K562 (cell line): ENCODE measurements around the gene CSNK1A1L. TPM values are rescaled to one million over a fixed set of nuclear protein-coding genes. Genes with fewer than 3 reads are reported as not detected.

ENCODE experiments used
- ATAC-seq: fragments of 200-7000 bp; cut with Tn5 transposase; 3 replicates; pipeline ENCODE4 v1.9.1; 2020; ENCODE audit warnings: moderate library complexity
- BruUV-seq: library from RNA; stranded (reverse); fragments of 400-500 nt; replicated peaks from 2 replicates; lab custom pipeline; 2021; lab: Mats Ljungman, UMichigan
- CTCF ChIA-PET: fragments of 300-600 bp; formaldehyde crosslinking; extraction: SDS; loops from one replicate; lab custom pipeline; 2021; ENCODE audit warnings: low intra/inter-chr PET ratio; lab: Yijun Ruan, JAX
- POLR2A ChIA-PET: fragments of 300-600, 350-650 bp; sonication (Branson Sonifier 250); formaldehyde crosslinking; extraction: SDS; loops from one replicate; lab custom pipeline; 2021; ENCODE audit warnings: antibody characterized with exemption, inconsistent platforms; lab: Yijun Ruan, JAX
- DNase-seq, 4 experiments: peaks; one replicate each; pipeline versions ENCODE4 v3.0.0 to v3.0.0-alpha.2; 2011 to 2018; ENCODE audit warnings: low spot score in 3 of 4, mixed read lengths in 3 of 4; ENCODE audit errors: extremely low read depth in 1 of 4
- FAIRE-seq: peaks from 2 replicates; lab custom pipeline; 2011; peaks lifted over from hg19 to GRCh38; lab: Jason Lieb, UNC
- H2AFZ ChIP-seq: 2 replicates; pipeline ENCODE4 v1.6.0; 2011; ENCODE audit warnings: low read depth, low read length, control low read depth, inconsistent platforms
- H3K27ac ChIP-seq: fragments of 200-600 bp; 3 replicates; pipeline ENCODE4 v1.8.0; 2011; ENCODE audit warnings: low read depth, mild to moderate bottlenecking, control low read depth, inconsistent platforms, low read length, moderate library complexity, mixed read lengths; ENCODE audit errors: extremely low read depth
- H3K27me3 ChIP-seq, 2 experiments: fragments of 300-600 bp in 1 of 2; 2 replicates in 1 of 2; 3 replicates in 1 of 2; pipeline versions ENCODE4 v1.6.0 to v1.8.0; 2011; ENCODE audit warnings: inconsistent platforms in 2 of 2, low read length in 2 of 2, mild to moderate bottlenecking in 1 of 2, mixed read lengths in 1 of 2, moderate library complexity in 1 of 2; ENCODE audit not compliant: control insufficient read depth in 2 of 2, insufficient read depth in 2 of 2
- H3K36me3 ChIP-seq: fragments of 300-600 bp; 3 replicates; pipeline ENCODE4 v1.8.0; 2011; ENCODE audit warnings: mild to moderate bottlenecking, low read length, inconsistent platforms; ENCODE audit not compliant: control insufficient read depth, insufficient read depth
- H3K4me1 ChIP-seq, 2 experiments: fragments of 200-600 bp in 1 of 2; replicated peaks in 1 of 2; 2 replicates in 1 of 2; 3 replicates in 1 of 2; pipeline versions ENCODE4 v1.5.1 to v1.8.0; 2011; ENCODE audit warnings: inconsistent platforms in 2 of 2, low read length in 2 of 2, mild to moderate bottlenecking in 1 of 2, mixed read lengths in 1 of 2, moderate library complexity in 1 of 2; ENCODE audit not compliant: control insufficient read depth in 2 of 2, insufficient read depth in 2 of 2
- H3K4me2 ChIP-seq: 2 replicates; pipeline ENCODE4 v1.6.1; 2011; ENCODE audit warnings: low read length, control low read depth, inconsistent platforms, mixed read lengths; ENCODE audit not compliant: insufficient read depth
- H3K4me3 ChIP-seq: fragments of 200-600 bp; sonication (generic), shearing (Covaris generic); 2 replicates; pipeline ENCODE4 v1.5.1; 2016; ENCODE audit warnings: control low read depth, inconsistent platforms
- H3K79me2 ChIP-seq: fragments of 200-600 bp; 3 replicates; pipeline ENCODE4 v1.8.0; 2011; ENCODE audit warnings: low read length, inconsistent platforms; ENCODE audit not compliant: control insufficient read depth, insufficient read depth
- H3K9ac ChIP-seq, 2 experiments: 2 replicates each; pipeline versions ENCODE4 v1.6.0 to v1.6.1; 2011; ENCODE audit warnings: low read depth in 2 of 2, low read length in 2 of 2, control low read depth in 1 of 2, inconsistent platforms in 1 of 2, mild to moderate bottlenecking in 1 of 2, mixed read lengths in 1 of 2; ENCODE audit not compliant: insufficient read depth in 1 of 2
- H3K9me1 ChIP-seq: one replicate; pipeline ENCODE4 v1.6.0; 2011; ENCODE audit warnings: inconsistent platforms, mild to moderate bottlenecking, low read length, moderate library complexity; ENCODE audit not compliant: control insufficient read depth, insufficient read depth
- H3K9me3 ChIP-seq: replicated peaks from 2 replicates; pipeline ENCODE4 v1.5.1; 2011; ENCODE audit warnings: low read depth, low read length, inconsistent platforms; ENCODE audit not compliant: control insufficient read depth, insufficient read depth
- H4K20me1 ChIP-seq: replicated peaks from 2 replicates; pipeline ENCODE4 v1.6.1; 2011; ENCODE audit warnings: low read length, inconsistent platforms, mixed read lengths; ENCODE audit not compliant: control insufficient read depth, insufficient read depth
- ARID1B ChIP-seq: fragments of 450-650 bp; IDR thresholded peaks from 2 replicates; pipeline ENCODE4 v1.6.1; 2016; ENCODE audit warnings: antibody characterized with exemption, mild to moderate bottlenecking, inconsistent platforms
- ARID2 ChIP-seq: fragments of 450-650 bp; IDR thresholded peaks from 2 replicates; pipeline ENCODE4 v1.6.1; 2017; ENCODE audit warnings: antibody characterized with exemption, mild to moderate bottlenecking
- CC2D1A ChIP-seq: fragments of 450-650 bp; IDR thresholded peaks from 2 replicates; pipeline ENCODE4 v1.6.1; 2017; ENCODE audit warnings: mild to moderate bottlenecking
- CHD1 ChIP-seq: fragments of 200-600 bp; sonication (generic); IDR thresholded peaks from one replicate; pipeline ENCODE4 v1.6.1; 2012; ENCODE audit warnings: mild to moderate bottlenecking, moderate library complexity, low read length, inconsistent platforms
- ETV6 ChIP-seq, 3 experiments: fragments of 150-350 bp in 1 of 3; sonication (generic) in 1 of 3; formaldehyde crosslinking in 1 of 3; IDR thresholded peaks; 2 replicates each; pipeline versions ENCODE4 v1.6.1 to v1.8.0; 2014 to 2022; ENCODE audit warnings: borderline replicate concordance in 2 of 3, low read depth in 2 of 3, antibody characterized with exemption in 1 of 3, low read length in 1 of 3, mild to moderate bottlenecking in 1 of 3, missing genetic modification reagents in 1 of 3
- GTF2A2 ChIP-seq: IDR thresholded peaks from 2 replicates; pipeline ENCODE4 v1.6.1; 2016; ENCODE audit warnings: mild to moderate bottlenecking, missing genetic modification characterization, missing compliant biosample characterization
- MLX ChIP-seq, 2 experiments: fragments of 450-650 bp in 1 of 2; sonication (generic) in 1 of 2; formaldehyde crosslinking; conservative IDR thresholded peaks; 2 replicates each; pipeline versions ENCODE4 v1.4.0 to v1.8.1; 2020 to 2022; ENCODE audit warnings: mild to moderate bottlenecking in 1 of 2, missing genetic modification reagents in 1 of 2
- MXI1 ChIP-seq: IDR thresholded peaks from 2 replicates; pipeline ENCODE4 v1.6.1; 2011; ENCODE audit warnings: low read depth, mild to moderate bottlenecking, improper control_type of control experiment, low read length
- SETDB1 ChIP-seq: IDR thresholded peaks from one replicate; pipeline ENCODE4 v1.6.1; 2012; ENCODE audit warnings: low read length, control low read depth, inconsistent platforms
- ZFP36 ChIP-seq: fragments of 150-350 bp; IDR thresholded peaks from 2 replicates; pipeline ENCODE4 v1.6.1; 2018; ENCODE audit warnings: low read length, low read depth; ENCODE audit not compliant: partially characterized antibody
- ZMIZ1 ChIP-seq, 2 experiments: fragments of 150-350 bp in 1 of 2; IDR thresholded peaks; 2 replicates each; pipeline ENCODE4 v1.6.1; 2012 to 2016; ENCODE audit warnings: low read depth in 2 of 2, low read length in 2 of 2, mild to moderate bottlenecking in 1 of 2, moderate library complexity in 1 of 2
- ZNF12 ChIP-seq: sonication (generic); formaldehyde crosslinking; IDR thresholded peaks from 2 replicates; pipeline ENCODE4 v1.4.0; 2020; ENCODE audit warnings: mild to moderate bottlenecking, missing genetic modification reagents
- ZNF436 ChIP-seq: fragments of 250-450, 450-650 bp; sonication (Bioruptor Pico); formaldehyde crosslinking; IDR thresholded peaks from 2 replicates; pipeline ENCODE4 v1.7.0; 2020; ENCODE audit warnings: mild to moderate bottlenecking
- ZNF696 ChIP-seq: fragments of 250-450 bp; sonication (Bioruptor Pico); conservative IDR thresholded peaks from 2 replicates; pipeline ENCODE4 v1.4.0; 2020; ENCODE audit warnings: mild to moderate bottlenecking, moderate library complexity
- ZNF717 ChIP-seq: fragments of 250-450 bp; sonication (Bioruptor Pico); IDR thresholded peaks from 2 replicates; pipeline ENCODE4 v1.5.0; 2021
- ZZZ3 ChIP-seq: fragments of 450-650 bp; IDR thresholded peaks from 2 replicates; pipeline ENCODE4 v1.6.1; 2016; ENCODE audit warnings: antibody characterized with exemption, mild to moderate bottlenecking, moderate library complexity
- WGBS: fragments of 100-300 bp; shearing (Covaris generic); methylation state at CpG from one replicate; pipeline ENCODE4 v1.1.6; 2016; ENCODE audit warnings: low coverage, mixed read lengths; ENCODE audit not compliant: insufficient coverage; ENCODE audit errors: missing lambda C conversion rate; 5-methylcytosine and 5-hydroxymethylcytosine counted together
- in situ Hi-C: fragments of 300-500 bp; cut with MboI; formaldehyde crosslinking; loops from 4 replicates; pipeline ENCODE4 v1.15.0; 2018; ENCODE audit warnings: inconsistent platforms, mixed read lengths
- intact Hi-C: fragments of 100-400 bp; cut with micrococcal nuclease; formaldehyde crosslinking; loops from 2 replicates; pipeline ENCODE4 v1.14.2; 2022
- polyA plus RNA-seq, 8 experiments: library from polyadenylated mRNA; depleted of rRNA in 4 of 8; stranded (reverse) in 5 of 8; unstranded in 3 of 8; fragments of >200 nt; fragmentation: Nextera tagmentation in 2 of 8; fragmentation: Illumina TruSeq in 1 of 8; extraction: Ambion mirVana in 2 of 8; extraction: Trizol in 1 of 8; gene quantifications; 2 replicates each; pipeline versions ENCODE4 v1.2.1 to v1.2.3, GENCODE V29; 2011 to 2014; ENCODE audit warnings: inconsistent platforms in 1 of 8, missing spikeins in 1 of 8
- total RNA-seq, 7 experiments: library from RNA; depleted of rRNA in 6 of 7; stranded (reverse); fragments of >200 nt in 6 of 7; fragmentation: Illumina TruSeq in 2 of 7; extraction: Trizol in 2 of 7; gene quantifications; 2 replicates each; pipeline versions ENCODE4 v1.2.1 to v1.2.3, GENCODE V29; 2011 to 2021; ENCODE audit warnings: low replicate concordance in 1 of 7
- TF ChIP-seq, protein P1 (sequence below): fragments of 450-650 bp; conservative IDR thresholded peaks from 2 replicates; pipeline ENCODE4 v1.6.1; 2016; ENCODE audit warnings: missing genetic modification characterization, low read depth, mild to moderate bottlenecking, missing compliant biosample characterization, moderate library complexity

CSNK1A1L gene
- total and polyA plus RNA-seq, 9 of the 15 experiments (the other 6 are each of a cell fraction or from before 2014, with no cell fraction given): not detected

DNA sequence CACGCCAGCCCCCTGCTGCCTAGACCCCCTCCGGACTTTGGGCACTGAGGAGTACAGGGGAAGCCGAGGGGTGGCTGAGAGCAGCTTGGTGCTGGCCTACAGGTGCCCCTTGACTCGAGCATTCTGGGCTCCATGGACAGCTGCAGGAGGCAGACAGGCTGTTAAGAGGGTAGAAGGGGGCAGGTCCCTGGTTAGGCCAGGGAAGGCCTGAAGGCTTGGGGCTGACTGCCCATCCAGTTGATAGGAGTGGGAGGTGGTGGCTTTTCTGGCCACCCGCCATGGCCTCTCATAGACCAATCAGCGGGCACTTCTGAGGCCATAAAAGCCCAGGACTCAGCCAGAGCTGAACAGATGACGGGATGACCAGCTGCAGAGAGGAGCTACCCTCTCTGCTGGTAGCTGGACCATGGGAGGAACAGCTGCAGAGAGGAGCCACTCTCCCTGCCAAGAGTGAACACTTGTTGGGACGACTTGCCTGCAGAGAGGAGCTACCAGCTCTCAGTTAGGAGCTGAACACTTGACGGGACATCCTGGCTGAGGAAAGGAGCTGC is 35.2 kb downstream of the CSNK1A1L start:
- peaks cover 0 to 19% of the 10 kb centered on the region in 2 experiments; a peak in 1 of 5 replicates for H3K27me3 ChIP-seq
- CTCF ChIA-PET: no interaction called here
- TF ChIP-seq ARID1B: no peak
- no peak for TF ChIP-seq SETDB1
- TF ChIP-seq MLX (CRISPR knock-in tag; conservative IDR thresholded peaks at IDR 0.05): no peak
- TF ChIP-seq ARID2: no peak
- no peak for TF ChIP-seq ZNF696
- TF ChIP-seq ETV6 (IDR thresholded peaks at IDR 0.05; ENCODE audit: borderline replicate concordance in 1 of 2, low read depth in 2 of 2, low read length in 1 of 2): no peak
- TF ChIP-seq ETV6 (CRISPR knock-in tag; IDR thresholded peaks at IDR 0.05; ENCODE audit: borderline replicate concordance): no peak
- TF ChIP-seq MXI1: no peak
- no peak for TF ChIP-seq ZZZ3
- no peak for TF ChIP-seq ZMIZ1 (IDR thresholded peaks at IDR 0.05; ENCODE audit: low read depth in 2 of 2, low read length in 2 of 2)
- TF ChIP-seq ZNF717 (CRISPR knock-in tag): no peak
- no peak for TF ChIP-seq ZNF12 (CRISPR knock-in tag)
- no peak for TF ChIP-seq ZNF436 (CRISPR knock-in tag)
- no peak for TF ChIP-seq CHD1
- TF ChIP-seq CC2D1A: no peak
- TF ChIP-seq, protein P1, sequence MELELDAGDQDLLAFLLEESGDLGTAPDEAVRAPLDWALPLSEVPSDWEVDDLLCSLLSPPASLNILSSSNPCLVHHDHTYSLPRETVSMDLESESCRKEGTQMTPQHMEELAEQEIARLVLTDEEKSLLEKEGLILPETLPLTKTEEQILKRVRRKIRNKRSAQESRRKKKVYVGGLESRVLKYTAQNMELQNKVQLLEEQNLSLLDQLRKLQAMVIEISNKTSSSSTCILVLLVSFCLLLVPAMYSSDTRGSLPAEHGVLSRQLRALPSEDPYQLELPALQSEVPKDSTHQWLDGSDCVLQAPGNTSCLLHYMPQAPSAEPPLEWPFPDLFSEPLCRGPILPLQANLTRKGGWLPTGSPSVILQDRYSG (tag): no peak
- TF ChIP-seq ZFP36: no peak
- TF ChIP-seq GTF2A2 (tag): no peak

More for the DNA sequence above, 35.2 kb downstream of the CSNK1A1L start:
- POLR2A ChIA-PET: interaction anchor here (1.7 kb wide), 1 partner anchor 11 kb away, joined by 3 read pairs; no protein-coding TSS in a partner anchor
- no peaks in the 10 kb centered on the region for H3K79me2 ChIP-seq
- no peaks in the 10 kb centered on the region for H3K9me1 ChIP-seq
- peaks cover 0 to 9% of the 10 kb centered on the region in 2 experiments; a peak in 2 of 5 replicates for H3K4me1 ChIP-seq
- H3K9me3 ChIP-seq: no peaks in the 10 kb centered on the region
- no peak overlapping the region for H3K4me3 ChIP-seq
- 0% methylated on average over 4 of the region's 9 CpGs for WGBS
- intact Hi-C loops (loop anchor here (10.0 kb wide), 1 partner anchor 1845 kb away; no protein-coding TSS in a partner anchor), in situ Hi-C loops (no loop called here)
- DNase-seq (no peak), FAIRE-seq (no peak), ATAC-seq (no peak; the same call in 2 of the 3 replicates)
- H3K4me2 ChIP-seq: no peak overlapping the region
- H3K36me3 ChIP-seq: no peaks in the 10 kb centered on the region
- H3K27ac ChIP-seq: no peak overlapping the region
- H3K9ac ChIP-seq: no peak overlapping the region; a peak in 1 of 4 replicates
- BruUV-seq: no TSS peak
- H2AFZ ChIP-seq: no peak overlapping the region
- H4K20me1 ChIP-seq: no peaks in the 10 kb centered on the region
